NCI-H1048 (cell line): ENCODE measurements around the gene ZNRF2.
A peak's percentile ranks its signal among the peaks of the same experiment; 100 is the strongest.

ENCODE experiments used
- DNase-seq: peaks from one replicate; lab custom pipeline; 2025; lab: John Stamatoyannopoulos, UW

The ZNRF2 gene

GRCh38 chr7:30284298-30285066, at the start of gene ZNRF2:
Gene ZNRF2 (plus strand): TSS chr7:30284597. CDS start chr7:30285358, 761 bp downstream.
- DNase-seq: peak; percentile 94

- DNase-seq: no peak
These were observed 47.1 kb upstream of the ZNRF2 start for GRCh38 chr7:30237271-30237695.

- DNase-seq: peak; percentile 69
These were observed 45.5 kb upstream of the ZNRF2 start for GRCh38 chr7:30238721-30239441.

GRCh38 chr7:30240106-30240800, 44.1 kb upstream of the ZNRF2 start:
- DNase-seq: no peak

- DNase-seq: no peak
These were observed 42.6 kb upstream of the ZNRF2 start for GRCh38 chr7:30241767-30242166.

- DNase-seq: no peak
These were observed 40.1 kb upstream of the ZNRF2 start for GRCh38 chr7:30244340-30244739.

GRCh38 chr7:30245913-30246312, 38.5 kb upstream of the ZNRF2 start:
- DNase-seq: no peak

GRCh38 chr7:30246392-30246791, 38.0 kb upstream of the ZNRF2 start:
- no peak for DNase-seq

GRCh38 chr7:30247541-30248401, 36.6 kb upstream of the ZNRF2 start:
- DNase-seq: no peak

- no peak for DNase-seq
These were observed 35.1 kb upstream of the ZNRF2 start for GRCh38 chr7:30249316-30249715.

- DNase-seq: no peak
These were observed 34.2 kb upstream of the ZNRF2 start for GRCh38 chr7:30249986-30250774.

- no peak for DNase-seq
These were observed 32.6 kb upstream of the ZNRF2 start for GRCh38 chr7:30251708-30252329.

- no peak for DNase-seq
These were observed 31.3 kb upstream of the ZNRF2 start for GRCh38 chr7:30252885-30253795.

- no peak for DNase-seq
These were observed 30.6 kb upstream of the ZNRF2 start for GRCh38 chr7:30253796-30254165.

- no peak for DNase-seq
These were observed 30.1 kb upstream of the ZNRF2 start for GRCh38 chr7:30254248-30254647.

GRCh38 chr7:30254717-30255063, 29.7 kb upstream of the ZNRF2 start:
- DNase-seq: no peak

- DNase-seq: no peak
These were observed 29.2 kb upstream of the ZNRF2 start for GRCh38 chr7:30255064-30255769.

- DNase-seq: no peak
These were observed 28.0 kb upstream of the ZNRF2 start for GRCh38 chr7:30256349-30256858.
